ENCODE results near the gene SLX9. TPM values are rescaled to one million over a fixed set of nuclear protein-coding genes. Genes with fewer than 3 reads are reported as not detected.

SLX9 gene
- total and polyA plus RNA-seq, 2 donors (not counting 3 experiments of a cell fraction or from before 2014, with no cell fraction given), result 27.0 to 50.6 TPM

GRCh38 chr21:44943686-44944550 lies 4.1 kb downstream of the SLX9 start:
- BruUV-seq (replicated peaks), result no TSS peak
- Histone ChIP-seq H4K20me1 (replicated peaks; ENCODE audit: control insufficient read depth, extremely low read depth, insufficient read depth, low read length) (no peaks in the 10 kb centered on the region), H3K36me3 (ENCODE audit: control insufficient read depth in 2 of 2, extremely low read depth in 1 of 2, insufficient read depth in 2 of 2, low read length in 2 of 2) (peaks cover 7 to 15% of the 10 kb centered on the region in 2 experiments), H3K79me2 (ENCODE audit: control insufficient read depth, insufficient read depth, low read length) (peaks cover 65% of the 10 kb centered on the region), H3K4me3 (replicated peaks in 1 of 3; ENCODE audit: insufficient read depth in 1 of 3, low read depth in 1 of 3, low read length in 3 of 3) (no peak overlapping the region), H3K9me3 (replicated peaks; ENCODE audit: control insufficient read depth, insufficient read depth, low read length) (no peaks in the 10 kb centered on the region), H3K4me2 (ENCODE audit: insufficient read depth, low read length) (no peak overlapping the region), H3K27me3 (ENCODE audit: control insufficient read depth in 2 of 2, insufficient read depth in 2 of 2, low read length in 2 of 2) (no peaks in the 10 kb centered on the region), H3K9me1 (replicated peaks; ENCODE audit: control insufficient read depth, extremely low read depth, insufficient read depth, low read length) (no peaks in the 10 kb centered on the region), H2AFZ (ENCODE audit: low read depth, low read length) (no peak overlapping the region), H3K4me1 (ENCODE audit: control insufficient read depth, extremely low read depth, insufficient read depth, low read length) (peaks cover 20% of the 10 kb centered on the region), H3K9ac (replicated peaks; ENCODE audit: extremely low read depth, insufficient read depth, low read length) (no peak overlapping the region), H3K27ac (ENCODE audit: insufficient read depth, low read depth, low read length) (no peak overlapping the region)
- intact Hi-C loops (cut with micrococcal nuclease) (no loop called here), dilution Hi-C loops (cut with MboI; ENCODE audit: extremely low pct_ligation_motif_present, low sequenced_read_pairs) (loop anchor here (25.0 kb wide), 1 partner anchor 193 kb away; no protein-coding TSS in a partner anchor)
- no peak for DNase-seq (ENCODE audit: low read depth, low spot score)
- CTCF ChIA-PET, result interaction anchor here (1.9 to 11.8 kb wide), 4 partner anchors 9 to 194 kb away, joined by 4 to 330 read pairs (median 114); no protein-coding TSS in a partner anchor
- TF ChIP-seq EZH2 (IDR thresholded peaks at IDR 0.05; ENCODE audit: borderline replicate concordance, low read depth, low read length, severe bottlenecking) (no peak), POLR2A (IDR thresholded peaks at IDR 0.05; ENCODE audit: low read depth, low read length) (no peak), MYC (IDR thresholded peaks at IDR 0.05; ENCODE audit: low read depth, low read length) (no peak), POLR2AphosphoS5 (IDR thresholded peaks at IDR 0.05; ENCODE audit: insufficient read depth, low read depth, low read length) (no peak), JUN (IDR thresholded peaks at IDR 0.05; ENCODE audit: borderline replicate concordance, insufficient read depth, insufficient read length, low read depth) (no peak), GATA2 (IDR thresholded peaks at IDR 0.05; ENCODE audit: insufficient read depth, insufficient read length, low read depth, low read length) (no peak), MAX (IDR thresholded peaks at IDR 0.05; ENCODE audit: insufficient read depth, insufficient read length) (no peak), FOS (IDR thresholded peaks at IDR 0.05; ENCODE audit: borderline replicate concordance, insufficient read depth, low read length) (no peak), CTCF (IDR thresholded peaks at IDR 0.05; ENCODE audit: extremely low read depth in 1 of 2, insufficient read depth in 1 of 2, low read depth in 1 of 2, low read length in 2 of 2) (no peak)
- POLR2A ChIA-PET, result no interaction called here
- no peak for FAIRE-seq

All from endothelial cell of umbilical vein (primary cell).